HG03558 (cell line): ENCODE data around the gene GATD1.
A peak's percentile ranks its signal among the peaks of the same experiment; 100 is the strongest.
"Not testable (repeated sequence)": the region's sequence is repeated elsewhere in the genome, so short reads cannot be mapped to it uniquely, and the experiment has no call there.

Experiments used
- ATAC-seq: cut with Tn5 transposase; IDR thresholded peaks from one replicate; pipeline ENCODE4 v1.9.1; 2021; ENCODE audit warnings: moderate number of reproducible peaks; ENCODE audit not compliant: unreplicated experiment; ENCODE audit errors: extremely low read depth

Gene GATD1

GRCh38 chr11:765025-765801 is 12.1 kb downstream of the GATD1 start:
- no peak for ATAC-seq

GRCh38 chr11:764322-765024 is 12.8 kb downstream of the GATD1 start:
- ATAC-seq, result no peak

GRCh38 chr11:763549-764321 is 13.6 kb downstream of the GATD1 start:
- ATAC-seq, result no peak

GRCh38 chr11:763073-763463 is 14.2 kb downstream of the GATD1 start:
- no peak for ATAC-seq

- no peak for ATAC-seq
These were observed 14.7 kb downstream of the GATD1 start for GRCh38 chr11:762421-763072.

GRCh38 chr11:761526-762108 is 15.7 kb downstream of the GATD1 start:
- ATAC-seq, result no peak

GRCh38 chr11:760236-760635 is 17.1 kb downstream of the GATD1 start:
- ATAC-seq, result no peak

- no peak for ATAC-seq
These were observed 27.6 kb downstream of the GATD1 start for GRCh38 chr11:749731-750130.

GRCh38 chr11:748007-748359 is 29.3 kb downstream of the GATD1 start:
- no peak for ATAC-seq

- peak; percentile 71 for ATAC-seq
These were observed 29.9 kb downstream of the GATD1 start, which contains the start of gene TALDO1 for GRCh38 chr11:747158-748006. TSS of gene TALDO1 (plus strand) at chr11:747464. CDS start at chr11:747482, 18 bp downstream.

- no peak for ATAC-seq
These were observed 30.8 kb downstream of the GATD1 start for GRCh38 chr11:746289-747157.

GRCh38 chr11:745428-745827 is 31.9 kb downstream of the GATD1 start:
- ATAC-seq, result no peak

- no peak for ATAC-seq
These were observed 34.6 kb downstream of the GATD1 start for GRCh38 chr11:742571-743201.

GRCh38 chr11:742156-742546 is 35.1 kb downstream of the GATD1 start:
- ATAC-seq, result no peak

GRCh38 chr11:737899-738298 is 39.4 kb downstream of the GATD1 start:
- ATAC-seq, result not testable (repeated sequence)

- ATAC-seq, result no peak
These were observed 39.9 kb downstream of the GATD1 start for GRCh38 chr11:737366-737765.

- ATAC-seq, result not testable (repeated sequence)
These were observed 42.7 kb downstream of the GATD1 start for GRCh38 chr11:734541-734940.

GRCh38 chr11:733072-733471 is 44.2 kb downstream of the GATD1 start:
- no peak for ATAC-seq
